NCI-H82 treated with DMSO at 0.1 percent for 48 hours (cell line): ENCODE results near the gene RASGRP4.
A peak's percentile ranks its signal among the peaks of the same experiment; 100 is the strongest.

ENCODE experiments used
- DNase-seq: peaks from one replicate; lab custom pipeline; 2025; ENCODE audit not compliant: unreplicated experiment; lab: John Stamatoyannopoulos, UW

Gene RASGRP4

GRCh38 chr19:38391911-38392464, 34.0 kb downstream of the RASGRP4 start:
- DNase-seq: no peak

GRCh38 chr19:38389957-38390924, 35.8 kb downstream of the RASGRP4 start:
- DNase-seq: no peak

DNA sequence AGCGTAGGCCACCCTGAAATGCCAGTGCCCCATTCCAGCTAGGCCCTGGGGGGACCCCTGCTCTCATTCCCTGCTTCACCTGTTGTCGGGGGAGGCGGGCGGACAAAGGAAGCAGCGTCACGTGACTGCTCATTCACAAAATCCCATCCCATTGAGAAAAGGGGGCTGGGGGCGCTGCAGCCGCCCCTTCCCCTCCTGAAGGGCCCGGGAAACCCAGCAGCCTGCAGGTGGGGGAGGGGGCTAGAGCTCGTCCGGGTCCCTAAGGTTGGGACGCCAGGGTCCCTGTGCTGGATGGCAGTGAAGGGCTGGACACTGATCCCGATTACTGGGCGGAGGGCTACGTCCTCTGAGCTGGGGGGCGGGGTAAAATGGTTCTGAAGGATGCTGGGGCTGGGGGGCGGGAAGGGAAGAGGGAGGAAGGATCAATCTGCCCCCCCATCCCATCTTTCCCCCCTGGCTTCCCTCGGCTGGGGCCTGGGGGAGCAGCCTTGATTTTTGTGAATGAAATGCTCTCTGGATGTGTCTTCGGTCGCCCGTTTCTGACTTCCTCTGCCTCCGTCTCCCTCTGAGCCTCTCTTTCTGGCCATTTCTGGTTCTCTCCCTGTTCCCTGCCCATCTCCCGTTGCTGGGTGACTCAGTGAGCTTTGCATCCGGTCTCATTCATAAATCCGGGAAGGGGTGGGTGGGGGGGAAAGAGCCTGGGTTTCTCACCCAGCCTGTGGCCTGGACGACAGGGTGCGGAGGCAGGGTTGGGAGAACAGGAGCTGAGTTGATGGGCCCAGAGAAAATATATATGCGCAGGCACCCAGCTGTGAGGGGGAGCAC, 36.7 kb downstream of the RASGRP4 start:
- no peak for DNase-seq

DNA sequence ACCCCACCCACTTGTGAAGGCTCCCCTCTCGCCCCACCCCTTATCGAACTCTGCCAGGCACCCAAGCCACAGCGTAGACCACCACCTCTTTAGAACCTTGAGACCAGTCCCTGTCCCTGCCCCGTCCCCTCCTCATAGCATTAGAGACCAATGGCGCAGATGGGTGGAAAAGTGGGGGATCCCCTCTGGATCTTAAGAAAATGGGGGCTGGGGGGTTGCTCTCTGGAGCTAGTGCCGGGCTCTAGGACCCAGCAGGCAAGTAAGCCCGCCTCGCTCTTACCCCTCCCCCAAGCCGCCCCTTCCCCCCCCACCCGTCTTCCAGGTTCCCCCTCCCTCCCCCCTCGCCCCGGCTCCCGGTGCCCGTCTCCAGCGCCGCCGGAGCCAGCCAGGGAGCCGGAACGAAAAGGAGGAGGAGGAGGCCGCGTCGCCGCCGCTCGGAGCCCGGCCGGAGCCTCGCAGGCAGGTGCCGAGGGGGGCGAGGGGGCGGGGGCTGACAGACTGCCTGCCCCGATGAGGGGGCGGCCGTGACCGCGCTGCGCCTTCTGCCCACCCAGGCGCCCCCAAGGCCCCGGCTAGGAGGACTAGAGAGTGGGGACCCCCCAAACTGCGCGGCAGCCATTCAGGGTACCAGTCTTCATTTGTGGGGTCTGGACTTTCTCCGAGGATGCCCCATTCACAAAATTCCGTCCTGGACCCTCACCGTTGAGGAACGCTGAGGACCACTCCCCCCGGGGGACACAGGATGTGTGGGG, 37.5 kb downstream of the RASGRP4 start, which contains the start of gene SPRED3:
SPRED3 (plus strand) TSS at position 349 of the 752 bp plus-strand sequence. CDS start 1,606 bp downstream, outside the sequence.
- DNase-seq: no peak

- DNase-seq: peak; percentile 83
Observed at GRCh38 chr19:38387550-38388348, 38.3 kb downstream of the RASGRP4 start, which contains the start of gene GGN. Gene GGN, minus strand, starts transcription at chr19:38388034. Its CDS starts 773 bp downstream, at chr19:38387261.

- DNase-seq: no peak
Observed at GRCh38 chr19:38386971-38387549, 39.0 kb downstream of the RASGRP4 start.

DNA sequence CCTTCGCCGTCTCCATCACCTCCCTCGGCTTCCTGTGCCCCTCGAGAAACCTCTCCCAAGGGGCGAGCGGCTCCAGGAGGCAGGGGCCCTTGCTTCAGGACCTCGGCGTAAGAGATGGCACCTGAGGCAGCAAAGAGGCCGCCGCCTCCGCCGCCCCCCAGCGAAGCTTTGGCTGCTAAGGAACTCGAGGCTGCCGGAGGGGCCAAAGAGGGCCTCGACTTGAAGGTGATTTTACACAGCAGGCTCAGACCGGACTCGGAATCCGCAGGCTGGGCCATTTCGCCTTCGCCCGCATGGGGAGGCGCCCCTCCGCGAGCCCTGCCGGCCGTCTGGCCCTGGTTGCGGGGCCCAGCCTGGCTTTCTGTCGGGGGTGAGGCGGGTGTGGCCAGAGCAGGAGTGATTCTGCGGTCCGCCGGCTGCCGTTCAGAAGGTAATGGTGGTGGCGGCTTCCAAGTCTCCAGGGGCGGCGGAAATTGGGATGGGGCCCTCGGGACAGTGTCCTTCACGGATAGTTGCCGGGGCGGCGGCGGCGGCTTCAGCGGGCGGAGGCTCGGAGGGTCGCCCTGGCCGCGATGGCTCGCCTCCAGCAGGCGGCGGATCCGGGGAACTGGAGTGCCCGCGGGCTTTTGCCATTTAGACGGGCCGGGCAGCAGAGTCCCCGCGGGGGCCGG, 39.6 kb downstream of the RASGRP4 start:
- DNase-seq: no peak

DNA sequence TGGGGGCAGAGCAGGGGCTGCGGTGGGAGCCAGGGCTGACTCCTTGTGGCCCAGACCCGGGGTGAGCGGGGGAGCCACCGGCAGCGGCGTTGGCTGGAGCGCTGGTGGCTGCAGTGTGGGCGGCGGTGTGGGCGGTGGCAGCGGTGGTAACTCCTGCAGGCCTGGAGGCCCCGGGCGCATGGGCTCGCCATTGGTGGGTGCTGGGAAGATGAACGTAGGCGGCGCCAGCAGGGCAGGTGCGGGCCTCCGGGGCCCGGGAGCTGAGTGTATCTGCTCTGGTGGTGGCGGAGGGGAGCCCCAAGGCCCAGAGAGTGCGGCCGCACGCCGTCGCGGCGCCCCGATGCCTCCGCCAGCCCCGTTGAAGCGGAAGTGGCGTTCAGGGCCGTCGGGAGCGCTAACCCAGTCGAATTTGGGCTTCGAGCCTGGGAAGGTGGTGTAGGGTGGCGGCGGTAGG, 40.2 kb downstream of the RASGRP4 start:
- DNase-seq: no peak

- DNase-seq: no peak
Observed at GRCh38 chr19:38385057-38385803, 40.8 kb downstream of the RASGRP4 start.

- DNase-seq: no peak
Observed at GRCh38 chr19:38384209-38385027, 41.6 kb downstream of the RASGRP4 start.

GRCh38 chr19:38383743-38384142, 42.3 kb downstream of the RASGRP4 start:
- DNase-seq: no peak

DNA sequence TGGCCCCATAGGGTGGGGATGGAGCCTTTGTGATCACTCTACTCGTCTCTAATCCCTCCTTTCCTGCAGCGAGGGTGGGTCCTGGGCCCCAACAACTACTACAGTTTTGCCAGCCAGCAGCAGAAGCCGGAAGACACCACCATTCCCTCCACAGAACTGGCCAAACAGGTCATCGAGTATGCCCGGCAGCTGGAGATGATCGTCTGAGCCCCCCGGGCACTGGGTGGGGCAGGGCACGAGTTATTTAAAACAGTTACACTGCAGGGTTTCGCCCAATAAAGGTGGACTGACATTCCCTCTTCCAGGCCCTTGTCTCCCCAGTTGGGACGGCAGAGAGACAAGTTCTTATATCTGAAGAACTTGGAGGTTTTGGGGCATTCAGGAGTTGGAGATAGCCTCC, 42.8 kb downstream of the RASGRP4 start:
- DNase-seq: no peak

DNA sequence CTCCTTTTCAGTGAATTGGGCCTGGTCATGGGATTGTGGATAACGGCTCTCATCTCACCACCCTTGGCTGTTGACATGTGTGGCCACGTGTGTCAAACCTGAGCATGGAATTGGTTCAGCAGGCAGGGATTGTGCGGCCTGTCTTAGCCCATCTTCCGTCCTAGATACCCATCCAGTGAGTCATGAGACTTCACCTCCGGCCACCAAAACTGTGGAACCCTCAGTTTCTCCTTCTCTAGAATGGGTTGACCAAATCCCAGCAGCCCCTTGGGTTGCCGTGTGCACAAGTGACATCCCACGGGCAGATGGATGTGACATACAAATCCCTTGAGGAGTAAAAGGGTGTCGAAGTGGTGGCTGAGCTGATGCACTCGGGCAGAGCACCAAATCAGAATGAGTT, 44.9 kb downstream of the RASGRP4 start:
- DNase-seq: no peak

DNA sequence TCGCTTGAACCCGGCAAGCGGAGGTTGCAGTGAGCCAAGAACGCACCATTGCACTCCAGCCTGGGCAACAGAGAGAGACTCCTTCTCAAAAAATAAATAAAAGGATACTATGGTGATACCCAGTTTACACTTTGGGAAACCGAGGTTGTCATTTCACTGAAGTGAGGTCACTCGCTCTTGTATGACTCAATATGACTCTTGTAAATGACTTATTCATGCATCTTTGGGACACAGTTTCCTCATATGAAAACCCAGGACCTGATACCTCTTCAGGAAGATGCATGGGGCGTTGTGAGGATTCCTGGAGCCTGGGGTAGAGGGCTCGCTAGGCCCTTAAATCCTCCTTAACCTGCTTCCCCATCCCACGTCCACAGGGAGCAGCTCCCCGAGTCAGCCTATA, 47.2 kb downstream of the RASGRP4 start:
- no peak for DNase-seq

DNA sequence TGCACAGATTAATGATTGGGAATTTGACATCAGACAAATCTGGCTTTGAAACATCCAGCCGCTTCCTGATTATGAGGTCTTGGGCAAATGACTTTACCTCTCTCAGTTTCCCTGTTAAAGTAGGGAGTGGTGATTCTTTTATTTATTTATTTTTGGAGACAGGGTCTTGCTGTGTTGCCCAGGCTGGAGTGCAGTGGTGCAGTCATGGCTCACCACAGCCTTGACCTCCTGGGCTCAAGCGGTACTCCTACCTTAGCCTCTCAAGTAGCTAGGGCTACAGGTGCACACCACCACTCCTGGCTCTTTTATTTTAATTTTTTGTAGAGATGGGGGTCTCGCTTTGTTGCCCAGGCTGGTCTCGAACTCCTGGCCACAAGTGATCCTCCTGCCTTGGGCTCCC, 49.0 kb downstream of the RASGRP4 start:
- no peak for DNase-seq

DNA sequence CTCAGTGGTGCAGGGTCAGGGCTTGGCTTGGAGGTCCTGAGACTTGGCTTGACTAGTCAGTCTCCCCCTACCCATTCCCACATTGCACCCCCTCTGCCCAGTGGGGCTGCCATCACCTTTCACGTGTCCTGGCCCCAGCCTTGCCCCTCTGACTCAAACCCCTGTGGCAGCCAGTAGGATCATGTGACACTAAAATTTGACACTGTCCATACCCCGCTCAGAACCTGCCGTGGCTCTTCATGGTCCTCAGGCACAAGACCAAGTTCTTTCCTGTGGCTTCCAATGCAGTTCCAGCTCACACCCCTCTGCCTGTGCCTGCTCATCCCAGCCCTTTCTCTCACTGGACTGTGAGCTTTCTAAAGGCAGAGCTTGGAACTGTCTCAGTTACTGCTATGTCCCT, 49.4 kb downstream of the RASGRP4 start:
- no peak for DNase-seq

GRCh38 chr19:38375748-38376147, 50.3 kb downstream of the RASGRP4 start:
- no peak for DNase-seq
